COLO668 (cell line): ENCODE measurements around the gene ARL14.

ENCODE experiments used
- DNase-seq: peaks from one replicate; lab custom pipeline; 2025; ENCODE audit not compliant: unreplicated experiment; lab: John Stamatoyannopoulos, UW

Gene ARL14

DNA sequence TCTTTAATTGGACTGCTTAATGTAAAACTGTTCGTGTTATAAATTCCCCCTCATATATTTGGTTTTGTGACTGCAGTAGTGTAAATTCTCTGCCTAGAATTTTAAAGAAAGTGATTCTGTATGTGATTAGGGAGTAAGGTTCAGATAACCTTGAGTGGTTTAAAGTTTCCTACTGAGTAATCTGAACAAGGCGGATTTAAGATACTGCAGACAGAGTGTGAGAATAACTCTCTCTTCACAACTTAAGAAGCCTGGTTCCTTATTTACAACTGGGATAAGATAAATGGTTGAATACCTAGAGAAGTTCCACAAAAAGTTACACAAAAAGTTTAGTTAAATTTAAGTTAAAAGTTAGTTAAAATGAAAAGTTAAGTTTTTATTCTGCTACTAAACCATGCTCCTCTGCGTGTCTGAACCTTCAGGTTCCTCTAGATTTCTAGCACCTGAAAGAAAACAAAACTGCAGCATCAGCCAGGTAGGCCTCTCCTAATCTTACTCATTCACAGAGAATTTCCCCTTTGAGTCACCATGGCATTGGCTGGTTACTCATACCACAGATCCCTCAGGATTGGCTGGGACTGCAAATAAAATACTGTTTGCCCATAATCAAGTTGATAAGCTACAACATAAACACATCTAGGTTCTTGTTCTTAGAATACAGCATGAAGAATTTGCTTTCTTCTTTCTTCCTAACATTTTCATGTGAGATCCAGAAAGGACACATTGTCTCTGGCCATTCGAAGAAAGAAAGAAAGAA lies at the start of gene ARL14:
ARL14 (plus strand) TSS at position 614 of the 757 bp plus-strand sequence. CDS start 187 bp downstream, outside the sequence.
- DNase-seq = no peak

DNA sequence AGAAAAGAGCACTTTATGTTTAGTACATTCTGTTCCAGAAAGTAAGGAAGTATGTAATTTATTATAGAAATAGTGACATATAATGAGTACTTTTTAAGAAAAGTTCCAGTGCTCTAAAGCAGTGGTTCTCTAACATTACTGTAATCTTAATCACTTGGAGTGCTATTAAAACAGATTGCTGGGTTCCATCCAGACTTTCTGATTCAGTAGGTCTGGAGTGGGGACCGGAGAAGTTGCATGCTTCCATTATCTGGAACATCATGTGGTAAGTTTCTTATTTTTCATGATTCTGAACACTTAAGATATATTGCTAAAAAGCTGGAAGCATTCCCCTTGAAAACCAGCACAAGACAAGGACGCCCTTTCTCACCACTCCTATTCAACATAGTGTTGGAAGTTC lies 47.5 kb upstream of the ARL14 start:
- DNase-seq = no peak

DNA sequence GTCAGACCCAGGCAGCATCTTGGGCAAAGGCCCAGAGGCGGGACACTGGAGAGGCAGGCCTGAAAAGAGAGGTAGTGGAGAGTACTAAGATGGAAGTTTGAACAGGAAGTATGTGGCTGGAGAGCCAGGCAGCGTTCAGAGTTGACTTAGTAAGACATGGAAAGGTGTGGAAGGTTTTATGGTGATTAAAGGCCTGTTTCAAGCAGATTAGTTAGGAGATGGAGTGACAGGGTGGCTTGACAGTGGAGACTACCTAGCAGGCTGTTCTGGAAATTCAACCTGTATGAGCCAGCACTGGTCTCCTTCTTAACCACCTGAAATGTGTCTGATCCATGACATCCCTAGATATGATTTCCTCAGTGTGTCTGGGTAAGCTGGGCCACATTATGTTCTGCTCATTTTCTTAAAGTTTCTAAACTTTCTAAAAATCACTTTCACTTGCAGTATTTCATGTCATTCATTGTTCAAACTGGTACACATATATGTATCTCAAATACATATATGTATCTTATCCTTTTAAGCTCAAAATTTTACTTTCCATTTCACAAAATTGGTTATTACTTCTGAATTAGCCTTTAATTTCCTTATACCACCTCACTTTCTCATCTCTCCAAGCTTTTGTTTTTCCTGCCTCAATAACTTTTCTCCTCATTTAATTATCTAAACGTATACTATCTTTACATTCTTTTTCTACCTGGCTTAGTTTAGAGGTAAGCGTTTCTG lies 43.4 kb upstream of the ARL14 start:
- DNase-seq = no peak

DNA sequence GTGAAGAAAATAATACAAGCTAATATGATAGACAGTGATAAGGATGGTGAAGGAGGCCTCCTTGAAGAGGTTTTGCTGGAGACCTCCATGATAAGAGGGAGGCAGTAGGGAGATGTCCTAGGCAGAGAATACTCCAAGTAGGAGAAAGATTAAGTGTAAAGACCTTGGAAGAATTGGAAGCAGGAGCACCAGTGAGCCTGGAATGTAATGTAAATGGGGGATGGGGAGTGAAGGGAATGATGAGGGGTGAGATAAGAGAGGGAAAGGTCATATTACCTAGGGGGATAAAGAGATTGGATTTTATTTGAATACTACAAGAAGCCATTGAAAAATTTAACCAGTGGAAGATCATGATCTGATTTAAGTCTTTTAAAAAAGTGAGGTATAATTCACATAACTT lies 41.7 kb upstream of the ARL14 start:
- DNase-seq = no peak

DNA sequence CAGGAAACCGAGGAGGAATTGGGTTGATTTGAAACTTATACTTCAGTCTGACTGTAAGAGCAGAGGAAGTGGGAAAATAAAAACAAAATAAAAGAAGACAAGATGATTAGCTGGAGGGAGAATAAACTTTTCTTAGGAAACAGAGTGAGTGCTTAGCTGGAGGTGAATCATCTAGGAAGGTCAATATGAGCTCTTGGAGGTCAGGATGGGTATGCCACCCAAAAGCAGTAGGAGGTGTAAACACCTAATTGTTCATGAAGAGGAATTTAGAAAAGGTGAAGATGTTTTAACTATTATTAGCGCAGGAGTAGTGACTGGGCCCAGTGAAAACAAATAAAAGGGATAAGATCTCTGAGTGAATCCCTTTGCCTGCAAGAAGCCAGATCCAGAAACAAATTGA lies 39.9 kb upstream of the ARL14 start:
- DNase-seq = no peak

DNA sequence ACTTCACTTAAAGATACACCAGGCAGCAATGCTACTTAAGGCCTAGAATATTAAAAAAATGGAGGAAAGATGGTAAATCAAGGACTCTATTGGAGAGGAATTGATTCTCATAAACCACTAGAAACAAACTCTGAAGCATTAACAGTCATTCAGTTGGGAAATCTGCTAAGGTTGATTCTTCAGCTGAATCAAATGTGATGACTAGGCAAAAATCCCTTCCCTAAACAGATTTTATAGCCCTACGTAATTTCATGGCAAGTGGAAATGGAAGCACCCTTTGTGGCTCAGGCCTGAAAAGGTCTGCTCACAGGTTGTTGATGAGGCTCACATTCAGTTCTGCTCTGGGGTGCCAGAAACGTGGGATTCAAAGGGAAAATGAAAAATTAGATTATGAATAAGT lies 38.8 kb upstream of the ARL14 start:
- DNase-seq = no peak

DNA sequence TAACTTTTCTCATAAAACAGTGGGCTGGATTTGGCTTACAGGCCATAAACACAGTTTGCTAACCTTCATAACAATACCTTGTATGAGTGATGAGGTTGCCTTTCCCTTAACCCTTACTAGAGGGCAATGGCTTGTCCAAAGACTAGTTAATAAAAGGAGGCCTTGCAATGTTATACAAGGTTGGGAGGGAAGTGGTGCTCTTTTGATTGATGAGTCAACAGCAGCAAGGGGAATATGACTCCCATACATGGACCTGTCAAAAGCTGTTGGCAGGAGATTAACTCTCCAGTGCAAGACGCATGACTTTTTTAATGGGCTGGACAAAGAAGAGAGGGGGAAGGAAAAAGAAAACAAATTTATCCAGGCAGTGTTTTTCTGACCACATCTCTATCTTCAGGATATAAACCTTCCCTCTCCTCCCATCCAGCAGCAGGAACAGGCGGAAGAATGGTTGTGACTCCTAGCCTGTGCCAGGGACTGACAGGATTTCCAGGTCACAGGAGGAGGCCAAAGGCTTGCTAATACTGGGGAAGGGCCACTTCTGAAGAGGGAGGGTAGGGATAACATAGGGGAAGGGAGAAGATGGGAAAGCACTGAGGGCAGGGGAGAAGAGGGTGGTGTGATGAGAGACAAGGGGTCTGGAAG lies 35.2 kb upstream of the ARL14 start:
- DNase-seq = no peak

DNA sequence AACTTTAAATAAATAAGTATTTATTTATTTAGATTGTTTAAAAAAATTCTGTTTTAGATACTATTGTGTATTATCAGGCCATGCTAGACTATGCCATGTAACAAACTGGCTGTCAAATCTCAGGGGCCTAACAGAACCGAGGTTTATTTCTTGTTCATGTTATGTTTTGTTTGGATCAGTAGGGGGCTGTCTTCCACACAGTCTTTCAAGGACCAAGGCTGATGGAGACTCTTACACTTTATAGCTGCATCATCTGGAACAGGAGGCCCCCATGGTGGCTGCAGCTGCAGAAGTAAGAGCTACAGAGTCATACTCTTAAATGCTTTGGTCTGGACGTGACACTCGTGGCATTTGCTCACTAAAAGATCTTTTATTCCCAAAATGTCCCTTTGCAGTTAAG lies 33.0 kb upstream of the ARL14 start:
- no peak for DNase-seq

DNA sequence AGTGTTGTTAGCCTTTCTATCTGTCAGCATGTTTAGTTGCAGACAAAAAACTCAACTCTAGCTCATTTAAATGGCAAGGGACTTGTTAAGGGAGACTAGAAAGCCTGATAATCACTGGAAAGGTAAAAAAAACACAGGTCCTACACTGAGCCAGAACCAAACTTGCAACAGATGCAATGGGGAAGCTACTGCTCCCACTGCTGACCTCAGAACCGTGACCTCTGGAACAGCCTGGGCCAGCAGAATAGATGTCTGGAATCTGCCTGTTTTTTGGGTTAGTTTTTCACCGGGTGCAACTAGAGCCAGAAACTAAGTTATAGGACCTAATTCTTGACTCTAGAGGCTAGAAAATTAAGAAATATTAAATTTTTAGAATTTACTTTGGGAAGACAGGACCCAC lies 32.5 kb upstream of the ARL14 start:
- DNase-seq = no peak

DNA sequence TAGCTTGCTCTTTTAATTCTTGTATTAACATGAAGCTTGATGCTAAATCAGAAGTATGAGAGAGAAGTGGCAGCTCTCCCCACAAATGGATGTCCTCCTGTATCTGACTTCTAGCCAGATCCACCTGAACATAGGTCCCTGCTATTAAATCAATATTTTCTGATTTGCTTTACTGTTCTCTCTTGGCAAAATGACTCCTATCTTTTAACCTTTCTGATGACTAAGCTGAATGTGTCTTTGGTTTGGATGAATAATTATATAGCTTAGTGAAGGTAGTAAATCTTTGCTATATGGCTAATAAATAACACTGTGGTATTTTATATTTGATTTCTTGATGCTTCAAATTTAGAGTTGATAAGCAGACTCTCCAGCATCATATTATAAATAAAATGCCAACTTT lies 28.3 kb upstream of the ARL14 start:
- DNase-seq = no peak

DNA sequence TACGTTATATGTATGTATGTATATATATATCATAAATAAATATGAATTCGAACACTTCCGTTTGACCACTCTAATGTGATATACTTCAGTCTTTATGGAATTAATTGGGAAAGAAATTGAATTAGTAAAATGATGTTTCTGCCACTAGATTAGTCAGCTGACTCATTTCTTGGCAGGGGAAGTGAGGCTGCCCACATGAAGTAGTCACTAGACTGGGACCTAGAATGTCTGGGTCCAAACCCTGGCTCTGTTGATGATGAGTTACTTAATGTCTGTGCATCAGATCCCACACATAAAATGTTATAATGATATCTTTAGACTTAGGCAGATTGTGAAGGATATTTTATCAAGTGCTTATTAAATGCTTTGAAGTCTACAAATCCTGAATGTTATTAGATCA lies 27.4 kb upstream of the ARL14 start:
- no peak for DNase-seq

DNA sequence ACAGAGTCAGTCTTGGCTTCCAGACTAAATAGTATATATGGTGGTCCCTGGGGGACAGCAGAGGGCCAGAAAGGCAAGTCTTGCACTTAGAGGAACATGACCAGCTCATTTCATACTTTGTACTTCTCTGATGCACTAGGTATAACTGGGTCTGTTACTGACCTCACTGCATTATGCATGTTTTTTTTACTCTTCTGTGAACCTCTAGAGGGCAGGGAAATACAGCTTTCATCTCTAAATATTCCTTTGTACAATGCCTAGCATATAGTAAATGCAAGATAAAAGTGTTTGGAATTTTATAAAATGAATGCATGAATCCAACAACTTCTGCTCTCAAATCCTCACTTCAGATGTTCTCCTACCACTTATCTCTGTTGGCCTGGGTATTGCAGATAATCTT lies 23.4 kb upstream of the ARL14 start:
- DNase-seq = no peak

DNA sequence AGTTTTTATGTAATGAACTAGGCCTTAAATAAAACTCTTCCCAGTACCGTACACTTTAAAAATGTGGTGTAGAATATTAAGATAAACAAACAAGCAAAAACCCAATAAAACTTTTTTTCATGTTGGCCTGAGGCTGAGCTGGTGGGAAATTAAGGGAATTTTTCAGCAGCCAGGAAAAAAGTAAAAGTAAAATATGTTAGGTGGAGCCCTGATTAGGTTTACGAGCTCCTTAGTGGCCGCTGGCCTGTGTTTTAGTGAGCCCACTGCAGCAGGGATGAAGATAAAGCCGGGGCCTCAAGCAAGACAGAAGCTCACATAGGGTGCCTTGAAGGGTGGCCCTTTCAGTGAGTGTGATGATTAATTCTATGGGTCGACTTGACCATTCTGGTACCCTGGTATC lies 16.1 kb upstream of the ARL14 start:
- DNase-seq = no peak

DNA sequence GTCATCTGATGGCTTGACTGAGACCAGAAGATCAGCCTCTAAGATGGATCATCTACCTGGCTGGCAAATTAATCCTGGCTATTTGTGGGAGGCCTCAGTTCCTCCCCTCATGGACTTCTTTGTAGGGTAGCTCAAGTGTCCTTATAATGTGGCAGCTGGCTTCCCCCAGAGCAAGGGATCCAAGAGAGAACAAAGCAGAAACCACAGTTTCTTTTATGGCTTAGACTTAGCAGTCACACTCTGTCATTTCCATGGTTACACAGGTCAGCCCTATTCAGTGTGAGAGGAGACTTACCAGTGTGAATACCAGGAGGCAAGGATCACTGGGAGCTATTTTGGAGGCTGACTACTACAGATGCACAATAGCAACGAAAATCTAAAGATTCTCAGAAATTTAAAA lies 15.3 kb upstream of the ARL14 start:
- no peak for DNase-seq

DNA sequence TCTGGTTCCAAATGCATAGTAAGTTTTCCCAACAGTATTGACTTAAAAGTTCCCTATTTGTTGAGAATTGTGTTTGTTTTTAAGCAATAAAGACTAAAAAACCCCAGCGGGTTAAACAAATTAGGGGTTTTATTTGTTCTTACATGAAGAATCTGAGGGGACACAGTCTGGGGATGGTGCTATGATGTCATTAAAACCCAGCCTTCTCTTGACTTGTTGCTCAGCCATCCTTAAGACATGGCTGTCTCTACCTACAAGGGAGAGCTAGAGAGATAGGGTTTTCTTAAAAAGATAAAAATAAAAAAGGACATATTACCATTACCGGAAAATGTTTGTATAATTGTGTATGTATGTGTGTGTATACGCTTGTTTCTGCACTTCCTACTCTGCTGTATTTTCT lies 11.7 kb upstream of the ARL14 start:
- no peak for DNase-seq

DNA sequence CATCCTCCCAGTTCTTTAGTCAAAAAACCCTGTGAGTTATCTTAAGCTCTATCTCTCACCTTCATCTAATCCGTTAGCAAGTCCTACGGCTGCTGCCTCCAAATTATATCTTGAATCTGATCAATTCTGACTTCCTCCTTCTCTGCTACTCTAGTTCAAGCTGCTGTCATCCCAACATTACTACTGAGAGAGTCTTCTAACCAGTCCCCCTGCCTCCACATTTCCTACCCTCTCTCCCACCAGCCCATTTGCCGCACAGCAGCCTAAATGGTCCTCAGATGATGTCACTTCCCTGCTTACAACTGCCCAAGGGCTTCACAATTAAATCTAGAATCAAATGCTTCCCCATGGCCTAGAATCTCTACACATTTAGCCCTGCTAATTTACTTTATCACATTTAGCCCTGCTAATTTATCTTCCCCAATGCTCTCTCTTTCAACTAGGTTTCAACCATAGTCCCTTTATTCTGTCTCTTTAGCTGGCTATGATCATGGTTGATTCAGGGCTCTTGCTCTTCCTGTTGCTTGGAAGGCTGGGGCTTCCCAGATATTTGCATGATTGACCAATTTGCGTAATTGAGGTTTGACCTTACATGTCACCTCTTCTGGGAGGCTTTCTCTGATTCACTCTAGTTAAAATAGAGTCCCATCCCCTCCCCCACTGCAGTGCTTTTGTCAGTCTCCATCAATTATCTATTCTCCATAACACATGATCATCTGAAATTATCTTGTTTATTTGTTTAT lies 11.0 kb upstream of the ARL14 start:
- DNase-seq = no peak

DNA sequence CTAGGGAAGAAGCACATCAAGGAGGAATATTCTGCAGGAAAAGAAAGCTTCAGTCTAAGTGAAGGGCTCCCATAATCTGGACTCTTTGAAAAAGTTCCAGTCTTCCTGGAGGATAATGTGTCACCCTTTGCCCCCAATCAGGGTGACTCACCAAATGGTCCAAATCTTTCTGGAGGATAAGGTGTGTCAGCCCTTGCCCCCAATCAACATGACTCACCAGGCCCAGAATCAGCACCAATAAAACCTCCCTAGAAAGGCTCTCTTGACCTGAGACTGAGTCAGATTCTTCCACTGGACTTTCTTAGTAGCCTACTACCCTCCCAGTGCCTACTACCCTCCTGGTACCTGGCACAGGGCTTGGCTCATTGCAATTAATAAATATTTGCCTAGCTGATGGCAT lies 9.5 kb upstream of the ARL14 start:
- no peak for DNase-seq

DNA sequence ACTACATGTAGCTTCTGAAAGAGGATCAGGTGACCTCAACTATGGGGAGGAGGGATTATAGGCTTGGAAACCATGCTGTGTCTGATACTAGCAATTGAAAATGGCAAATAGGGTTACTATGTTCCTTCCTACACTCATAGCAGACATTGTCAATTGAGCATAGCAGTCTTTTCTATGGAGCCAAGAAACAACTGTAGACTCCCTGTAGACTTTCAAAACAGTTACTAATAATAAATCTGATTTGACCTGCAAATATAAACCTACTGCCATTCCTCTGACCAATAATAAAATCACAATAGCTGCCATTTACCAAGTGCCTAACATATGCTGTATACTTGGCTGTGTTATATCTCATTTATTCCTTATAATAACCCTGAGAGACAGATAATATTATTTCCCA lies 8.5 kb upstream of the ARL14 start:
- DNase-seq = no peak

DNA sequence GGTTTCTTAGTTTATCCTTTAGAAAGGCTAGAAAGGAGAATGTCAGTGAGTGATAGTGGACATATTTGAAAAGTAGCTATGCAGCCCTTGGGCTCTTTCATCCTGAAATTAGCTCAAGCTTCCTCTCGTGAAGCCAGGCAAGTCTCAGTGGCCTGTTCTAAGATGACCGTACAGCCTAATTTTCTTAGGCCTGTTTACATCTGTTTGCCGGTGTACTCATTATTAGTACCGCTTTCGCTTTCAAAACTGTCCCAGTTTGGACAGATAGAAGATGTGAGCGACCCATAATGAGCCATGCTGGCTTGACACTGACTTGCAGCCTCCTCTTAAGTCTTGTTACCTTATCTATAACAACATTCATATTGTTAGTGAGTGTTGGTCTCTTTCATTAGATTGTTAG lies 5.7 kb upstream of the ARL14 start:
- DNase-seq = no peak

DNA sequence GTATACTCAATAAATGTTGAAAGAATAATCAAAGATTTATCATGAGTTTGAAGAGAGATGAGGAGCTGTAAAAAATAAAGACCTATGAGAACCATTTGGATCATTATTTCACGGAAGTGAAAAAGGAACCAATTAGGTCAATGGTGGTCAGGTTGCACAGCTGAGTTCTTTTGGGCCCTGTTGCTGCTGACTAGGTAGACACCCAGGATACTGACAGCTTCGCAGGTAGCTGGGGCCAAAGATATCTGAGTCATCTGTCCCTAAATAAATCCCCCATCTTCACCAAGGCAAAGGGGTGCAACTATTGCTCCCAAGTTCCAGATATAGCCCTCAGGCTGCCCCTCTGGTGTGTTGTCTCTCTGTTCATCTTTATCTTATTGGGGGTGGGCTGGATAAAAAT lies 5.0 kb upstream of the ARL14 start:
- DNase-seq = no peak

DNA sequence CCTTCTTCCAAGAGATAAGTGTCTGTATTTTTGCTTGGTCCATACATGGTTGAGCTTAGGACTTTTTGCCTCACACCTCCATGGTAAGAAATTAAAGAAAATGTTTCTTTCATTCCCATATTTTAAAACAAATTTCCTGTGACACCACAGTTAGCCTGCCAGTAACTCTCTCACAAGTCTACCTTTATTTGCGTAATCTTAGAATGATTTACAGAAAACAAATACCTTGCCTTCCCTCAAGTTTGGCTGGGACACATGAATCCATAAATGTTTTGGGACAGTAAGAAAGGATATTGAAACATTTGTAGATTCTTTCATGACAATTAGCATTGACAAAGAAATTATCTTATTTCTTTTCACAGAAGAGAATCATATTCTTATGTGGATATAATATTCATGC lies 3.8 kb upstream of the ARL14 start:
- DNase-seq = no peak
